GM12892 (cell line): Measurements from ENCODE around the gene LACTBL1.

Source experiments
- POLR2A ChIP-seq: IDR thresholded peaks from 2 replicates; pipeline ENCODE4 v1.6.1; 2011; ENCODE audit warnings: low read depth, low read length, control low read depth
- POLR2AphosphoS5 ChIP-seq: IDR thresholded peaks from 2 replicates; pipeline ENCODE4 v1.6.1; 2011; ENCODE audit warnings: low read depth, low read length, control low read depth
- TAF1 ChIP-seq: IDR thresholded peaks from 2 replicates; pipeline ENCODE4 v1.6.1; 2011; ENCODE audit warnings: low read depth, mild to moderate bottlenecking, control low read depth, low read length, borderline replicate concordance

DNA sequence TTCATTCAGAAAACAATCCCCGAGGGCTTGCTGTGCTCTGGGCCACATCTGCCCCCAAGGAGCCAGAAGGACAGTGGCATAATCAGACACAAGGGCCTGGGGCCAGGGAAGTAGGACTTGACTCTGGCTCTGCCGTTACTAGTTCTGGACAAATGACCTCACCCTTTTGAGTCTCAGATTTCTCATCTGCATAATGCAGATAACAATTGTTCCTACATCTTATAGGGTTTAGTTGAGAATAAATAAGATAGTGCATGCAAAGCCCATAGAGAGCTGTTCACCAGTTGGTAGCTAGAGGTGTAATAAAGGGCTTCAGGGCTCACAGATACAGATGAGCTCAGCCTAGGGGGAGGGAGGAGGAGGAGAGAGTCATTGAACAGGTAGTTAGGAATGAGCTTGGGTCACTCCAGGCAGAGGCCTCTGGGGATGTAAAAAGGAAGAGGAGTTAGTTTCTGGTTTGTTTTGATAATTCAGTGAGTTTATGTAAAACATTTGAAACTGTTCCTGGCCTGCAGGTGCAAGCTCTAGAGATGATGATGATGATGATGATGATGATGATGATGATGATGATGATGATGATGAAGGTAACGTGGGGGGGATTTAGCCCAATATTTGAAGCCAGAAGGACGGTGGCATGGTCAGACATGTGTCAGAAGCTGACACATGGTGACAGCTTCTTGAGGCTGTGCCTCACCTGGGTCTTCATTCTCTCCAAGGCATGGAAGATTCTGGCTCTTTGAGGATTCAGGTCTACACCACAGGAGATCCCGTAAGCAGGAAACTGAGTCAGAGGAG is 858 bp downstream of the LACTBL1 start:
- TF ChIP-seq POLR2A (no peak), TAF1 (no peak), POLR2AphosphoS5 (no peak)
